HepG2 (cell line): ENCODE results near the gene CD46. TPM values are rescaled to one million over a fixed set of nuclear protein-coding genes. Genes with fewer than 3 reads are reported as not detected.

ENCODE experiments used
- ATAC-seq: fragments of 200-7000 bp; cut with Tn5 transposase; 3 replicates; pipeline ENCODE4 v1.9.1; 2020; ENCODE audit warnings: mild to moderate bottlenecking, moderate library complexity
- BruUV-seq: library from RNA; stranded (reverse); fragments of 400-500 nt; replicated peaks from 2 replicates; lab custom pipeline; 2021; lab: Mats Ljungman, UMichigan
- CTCF ChIA-PET: fragments of 300-600 bp; formaldehyde crosslinking; extraction: SDS; loops from one replicate; lab custom pipeline; 2021; ENCODE audit warnings: low total read pairs, inconsistent platforms, low intra/inter-chr PET ratio; lab: Yijun Ruan, JAX
- POLR2A ChIA-PET: fragments of 350-600 bp; sonication (Branson Sonifier 250); formaldehyde crosslinking; loops from one replicate; lab custom pipeline; 2020; ENCODE audit warnings: antibody characterized with exemption, inconsistent platforms; lab: Yijun Ruan, JAX
- DNase-seq: peaks from one replicate; pipeline ENCODE4 v3.0.0-alpha.2; 2015; ENCODE audit warnings: low spot score
- FAIRE-seq: peaks from 3 replicates; lab custom pipeline; 2011; peaks lifted over from hg19 to GRCh38; lab: Jason Lieb, UNC
- H2AFZ ChIP-seq: one replicate; pipeline ENCODE4 v1.6.1; 2011; ENCODE audit warnings: low read length, inconsistent platforms
- H3K27ac ChIP-seq: fragments of 300-600 bp; 3 replicates; pipeline ENCODE4 v1.8.0; 2011; ENCODE audit warnings: mixed run types, mild to moderate bottlenecking, mixed read lengths, low read length, inconsistent platforms; ENCODE audit not compliant: insufficient read depth; ENCODE audit errors: extremely low read length
- H3K27me3 ChIP-seq, 2 experiments: fragments of 200-600 bp in 1 of 2; 2 replicates in 1 of 2; 3 replicates in 1 of 2; pipeline versions ENCODE4 v1.6.0 to v1.8.0; 2011; ENCODE audit warnings: low read length in 2 of 2, mild to moderate bottlenecking in 2 of 2, moderate library complexity in 2 of 2, inconsistent platforms in 1 of 2; ENCODE audit not compliant: insufficient read depth in 2 of 2, control insufficient read depth in 1 of 2
- H3K36me3 ChIP-seq, 2 experiments: fragments of 200-600 bp in 1 of 2; replicated peaks in 1 of 2; 2 replicates in 1 of 2; 3 replicates in 1 of 2; pipeline versions ENCODE4 v1.5.1 to v1.8.0; 2011; ENCODE audit warnings: low read length in 2 of 2, inconsistent platforms in 1 of 2; ENCODE audit not compliant: insufficient read depth in 2 of 2, control insufficient read depth in 1 of 2
- H3K4me1 ChIP-seq: 2 replicates; pipeline ENCODE4 v1.5.1; 2012; ENCODE audit warnings: low read length, inconsistent platforms; ENCODE audit not compliant: insufficient read depth
- H3K4me2 ChIP-seq: 2 replicates; pipeline ENCODE4 v1.6.0; 2011; ENCODE audit warnings: low read depth, low read length, inconsistent platforms
- H3K4me3 ChIP-seq, 3 experiments: fragments of 200-600 bp in 1 of 3; sonication (generic), shearing (Covaris generic) in 1 of 3; replicated peaks in 1 of 3; 2 replicates each; pipeline ENCODE4 v1.5.1; 2011 to 2016; ENCODE audit warnings: low read length in 3 of 3, inconsistent platforms in 2 of 3, low read depth in 2 of 3, mild to moderate bottlenecking in 2 of 3, control low read depth in 1 of 3, mixed read lengths in 1 of 3; ENCODE audit not compliant: insufficient read depth in 1 of 3
- H3K79me2 ChIP-seq: one replicate; pipeline ENCODE4 v1.6.1; 2011; ENCODE audit warnings: low read length, inconsistent platforms; ENCODE audit not compliant: insufficient read depth
- H3K9ac ChIP-seq: 2 replicates; pipeline ENCODE4 v1.6.0; 2011; ENCODE audit warnings: mild to moderate bottlenecking, low read depth, low read length, inconsistent platforms; ENCODE audit not compliant: insufficient read depth
- H3K9me3 ChIP-seq: 2 replicates; pipeline ENCODE4 v1.5.1; 2012; ENCODE audit warnings: mild to moderate bottlenecking, low read length
- H4K20me1 ChIP-seq: 2 replicates; pipeline ENCODE4 v1.6.0; 2011; ENCODE audit warnings: inconsistent platforms, mild to moderate bottlenecking, low read length, moderate library complexity; ENCODE audit not compliant: insufficient read depth
- FLYWCH1 ChIP-seq: sonication (generic); formaldehyde crosslinking; IDR thresholded peaks from 2 replicates; pipeline ENCODE4 v1.8.1; 2023; ENCODE audit warnings: mild to moderate bottlenecking, missing genetic modification reagents
- ISX ChIP-seq: sonication (generic); formaldehyde crosslinking; conservative IDR thresholded peaks from 2 replicates; pipeline ENCODE4 v1.5.0; 2020; ENCODE audit warnings: missing genetic modification reagents
- MAFG ChIP-seq: sonication (generic); formaldehyde crosslinking; IDR thresholded peaks from 2 replicates; pipeline ENCODE4 v1.5.1; 2020; ENCODE audit warnings: mild to moderate bottlenecking, missing genetic modification reagents
- NCOA1 ChIP-seq: sonication (generic); formaldehyde crosslinking; IDR thresholded peaks from 2 replicates; pipeline ENCODE4 v1.9.0; 2021; ENCODE audit warnings: missing genetic modification reagents
- NFATC3 ChIP-seq: sonication (generic); formaldehyde crosslinking; IDR thresholded peaks from 2 replicates; pipeline ENCODE4 v1.5.1; 2020; ENCODE audit warnings: mild to moderate bottlenecking, missing genetic modification reagents
- SMAD1 ChIP-seq: sonication (generic); formaldehyde crosslinking; IDR thresholded peaks from 2 replicates; pipeline ENCODE4 v1.4.0; 2020; ENCODE audit warnings: missing genetic modification reagents, low read depth, mild to moderate bottlenecking, borderline replicate concordance
- TGIF2 ChIP-seq: IDR thresholded peaks from 2 replicates; pipeline ENCODE4 v1.6.1; 2016; ENCODE audit warnings: control low read depth, missing compliant biosample characterization
- ZFX ChIP-seq: sonication (generic); formaldehyde crosslinking; IDR thresholded peaks from 2 replicates; pipeline ENCODE4 v1.4.0; 2020; ENCODE audit warnings: mild to moderate bottlenecking, low read depth, missing genetic modification reagents, moderate library complexity
- ZNF549 ChIP-seq: sonication (generic); formaldehyde crosslinking; IDR thresholded peaks from 2 replicates; pipeline ENCODE4 v1.5.0; 2020; ENCODE audit warnings: missing genetic modification reagents
- ZNF550 ChIP-seq: sonication (generic); formaldehyde crosslinking; IDR thresholded peaks from 2 replicates; pipeline ENCODE4 v1.4.0; 2020; ENCODE audit warnings: mild to moderate bottlenecking, missing genetic modification reagents, borderline replicate concordance
- ZSCAN21 ChIP-seq: sonication (generic); formaldehyde crosslinking; IDR thresholded peaks from 2 replicates; pipeline ENCODE4 v1.8.0; 2022; ENCODE audit warnings: mild to moderate bottlenecking, missing genetic modification reagents, moderate library complexity, borderline replicate concordance
- WGBS: methylation state at CpG from one replicate; pipeline ENCODE4 v1.1.6; 2017; ENCODE audit warnings: low lambda C conversion rate; 5-methylcytosine and 5-hydroxymethylcytosine counted together
- in situ Hi-C: cut with HindIII; loops from 2 replicates; pipeline ENCODE4 v1.10.0; 2017; ENCODE audit warnings: low pct_unique_long_range_greater_than_20kb; ENCODE audit not compliant: extremely low pct_ligation_motif_present
- intact Hi-C: fragments of 100-400 bp; cut with micrococcal nuclease; formaldehyde crosslinking; loops from one replicate; pipeline ENCODE4 v1.10.0; 2022; ENCODE audit not compliant: unreplicated experiment
- polyA plus RNA-seq, 8 experiments: library from polyadenylated mRNA; depleted of rRNA in 3 of 8; stranded (reverse) in 7 of 8; unstranded in 1 of 8; fragments of >200 nt; fragmentation: Illumina TruSeq in 4 of 8; extraction: Trizol in 4 of 8; gene quantifications; 2 replicates each; pipeline versions ENCODE4 v1.2.1 to v1.2.3, GENCODE V29; 2011 to 2016; ENCODE audit warnings: low read depth in 4 of 8, missing spikeins in 1 of 8, mixed read lengths in 1 of 8; ENCODE audit not compliant: insufficient read depth in 1 of 8
- total RNA-seq, 5 experiments: library from RNA; depleted of rRNA; stranded (reverse); fragments of >200 nt; fragmentation: Illumina TruSeq; extraction: Trizol; gene quantifications; 2 replicates each; pipeline ENCODE4 v1.2.3, GENCODE V29; 2016; ENCODE audit warnings: low read depth in 1 of 5
- TF ChIP-seq, protein P1 (sequence below): sonication (generic); formaldehyde crosslinking; conservative IDR thresholded peaks from 2 replicates; pipeline ENCODE4 v1.4.0; 2020; ENCODE audit warnings: missing genetic modification reagents
- TF ChIP-seq, protein P2 (sequence below): sonication (generic); formaldehyde crosslinking; IDR thresholded peaks from 2 replicates; pipeline ENCODE4 v1.4.0; 2020; ENCODE audit warnings: mild to moderate bottlenecking, low read depth, missing genetic modification reagents

CD46 gene
- total and polyA plus RNA-seq, 2 of the 13 experiments (the other 11 are each of a cell fraction or from before 2014, with no cell fraction given): 130 to 277 TPM

GRCh38 chr1:207841901-207842300 lies 90.0 kb downstream of the CD46 start:
- Histone ChIP-seq H3K36me3 (no peaks in the 10 kb centered on the region), H3K4me2 (no peak overlapping the region), H3K9ac (no peak overlapping the region), H3K4me3 (no peak overlapping the region), H4K20me1 (no peaks in the 10 kb centered on the region), H3K4me1 (peaks cover 3% of the 10 kb centered on the region; the same call in 1 of the 2 replicates), H3K27me3 (no peaks in the 10 kb centered on the region), H2AFZ (no peak overlapping the region), H3K79me2 (peaks cover under 1% of the 10 kb centered on the region), H3K27ac (no peak overlapping the region), H3K9me3 (no peaks in the 10 kb centered on the region)
- no peak for FAIRE-seq
- in situ Hi-C loops: no loop called here
- ATAC-seq: no peak
- ChIA-PET CTCF (no interaction called here), POLR2A (no interaction called here)
- WGBS: no CpG with 5 or more reads among the region's 4 CpGs
- no TSS peak for BruUV-seq
- intact Hi-C loops: no loop called here
- TF ChIP-seq, protein P1, sequence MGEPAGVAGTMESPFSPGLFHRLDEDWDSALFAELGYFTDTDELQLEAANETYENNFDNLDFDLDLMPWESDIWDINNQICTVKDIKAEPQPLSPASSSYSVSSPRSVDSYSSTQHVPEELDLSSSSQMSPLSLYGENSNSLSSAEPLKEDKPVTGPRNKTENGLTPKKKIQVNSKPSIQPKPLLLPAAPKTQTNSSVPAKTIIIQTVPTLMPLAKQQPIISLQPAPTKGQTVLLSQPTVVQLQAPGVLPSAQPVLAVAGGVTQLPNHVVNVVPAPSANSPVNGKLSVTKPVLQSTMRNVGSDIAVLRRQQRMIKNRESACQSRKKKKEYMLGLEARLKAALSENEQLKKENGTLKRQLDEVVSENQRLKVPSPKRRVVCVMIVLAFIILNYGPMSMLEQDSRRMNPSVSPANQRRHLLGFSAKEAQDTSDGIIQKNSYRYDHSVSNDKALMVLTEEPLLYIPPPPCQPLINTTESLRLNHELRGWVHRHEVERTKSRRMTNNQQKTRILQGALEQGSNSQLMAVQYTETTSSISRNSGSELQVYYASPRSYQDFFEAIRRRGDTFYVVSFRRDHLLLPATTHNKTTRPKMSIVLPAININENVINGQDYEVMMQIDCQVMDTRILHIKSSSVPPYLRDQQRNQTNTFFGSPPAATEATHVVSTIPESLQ (CRISPR knock-in tag): no peak
- TF ChIP-seq NCOA1 (CRISPR knock-in tag): no peak
- TF ChIP-seq ISX (CRISPR knock-in tag): no peak
- TF ChIP-seq, protein P2, sequence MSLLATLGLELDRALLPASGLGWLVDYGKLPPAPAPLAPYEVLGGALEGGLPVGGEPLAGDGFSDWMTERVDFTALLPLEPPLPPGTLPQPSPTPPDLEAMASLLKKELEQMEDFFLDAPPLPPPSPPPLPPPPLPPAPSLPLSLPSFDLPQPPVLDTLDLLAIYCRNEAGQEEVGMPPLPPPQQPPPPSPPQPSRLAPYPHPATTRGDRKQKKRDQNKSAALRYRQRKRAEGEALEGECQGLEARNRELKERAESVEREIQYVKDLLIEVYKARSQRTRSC (CRISPR knock-in tag): no peak
- TF ChIP-seq SMAD1 (CRISPR knock-in tag): no peak
- no peak for TF ChIP-seq TGIF2 (CRISPR knock-in tag)
- no peak for TF ChIP-seq ZNF550 (CRISPR knock-in tag)
- no peak for TF ChIP-seq NFATC3 (CRISPR knock-in tag)
- TF ChIP-seq ZNF549 (CRISPR knock-in tag): no peak
- TF ChIP-seq MAFG (CRISPR knock-in tag): no peak
- TF ChIP-seq ZFX (CRISPR knock-in tag): no peak
- no peak for TF ChIP-seq FLYWCH1
- no peak for TF ChIP-seq ZSCAN21 (CRISPR knock-in tag)
- DNase-seq: no peak
